Stomach (tissue), 4 donors: ENCODE measurements around the gene BOD1L1.

Source experiments
- EP300 ChIP-seq: sonication (generic); formaldehyde crosslinking; IDR thresholded peaks from one replicate; pipeline ENCODE4 v1.6.1; 2017; ENCODE audit warnings: antibody characterized with exemption
- POLR2A ChIP-seq, 4 donors: fragments of 450-650 bp; IDR thresholded peaks; one replicate each; pipeline ENCODE4 v1.6.1; 2016; ENCODE audit warnings: antibody characterized with exemption in 4 of 4, control low read depth in 2 of 4, mild to moderate bottlenecking in 1 of 4, moderate library complexity in 1 of 4
- POLR2AphosphoS5 ChIP-seq, 3 donors: sonication (generic); formaldehyde crosslinking; IDR thresholded peaks; one replicate each; pipeline ENCODE4 v1.6.1; 2016; ENCODE audit warnings: antibody characterized with exemption in 3 of 3
- TF ChIP-seq, protein P1 (sequence below), 7 experiments: fragments of 450-650 bp in 4 of 7; fragments of 200-600 bp in 3 of 7; sonication (generic) in 3 of 7; IDR thresholded peaks; one replicate each; pipeline ENCODE4 v1.5.1; 2016 to 2019; ENCODE audit warnings: antibody characterized with exemption in 7 of 7, control low read depth in 2 of 7, mild to moderate bottlenecking in 1 of 7

DNA sequence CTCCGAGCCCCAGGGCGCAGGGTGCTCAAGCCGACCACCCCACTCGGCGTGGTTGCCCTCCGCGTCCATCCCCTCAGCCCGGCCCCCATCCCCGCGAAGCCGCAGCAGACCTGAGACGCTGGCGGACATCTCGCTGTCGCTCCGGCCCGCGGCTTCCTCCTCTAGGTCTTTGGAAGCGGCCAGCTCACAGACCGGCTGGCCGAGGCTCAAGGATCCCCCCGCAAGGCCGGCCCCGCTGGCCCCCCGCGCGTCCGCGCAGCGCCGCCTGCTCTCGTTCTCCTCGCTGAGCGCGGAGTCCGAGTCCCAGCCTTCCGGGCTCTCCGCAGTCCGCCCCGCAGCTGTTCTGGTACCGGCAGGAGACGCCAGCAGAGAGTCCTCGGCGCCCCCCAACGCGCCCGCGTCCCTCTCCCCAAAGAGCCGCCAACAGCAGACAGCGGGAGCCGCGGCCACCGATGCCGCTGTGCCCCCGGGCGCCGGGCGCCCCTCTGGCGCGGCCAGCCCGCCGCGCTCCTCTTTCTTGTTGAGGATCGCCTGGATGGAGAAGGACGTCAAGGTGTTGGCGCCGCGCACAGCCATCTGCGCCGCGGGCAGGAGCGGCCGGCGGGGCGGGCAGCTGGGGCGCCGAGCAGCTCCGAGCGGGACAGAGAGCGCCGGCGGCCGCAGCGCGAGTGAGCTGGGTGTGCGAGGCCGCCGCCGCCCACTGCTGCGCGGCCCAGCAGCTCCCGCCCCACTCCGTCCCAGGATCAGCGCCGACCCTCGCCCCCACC, 83.5 kb downstream of the BOD1L1 start, which contains the start of gene NKX3-2:
- TF ChIP-seq, protein P1, sequence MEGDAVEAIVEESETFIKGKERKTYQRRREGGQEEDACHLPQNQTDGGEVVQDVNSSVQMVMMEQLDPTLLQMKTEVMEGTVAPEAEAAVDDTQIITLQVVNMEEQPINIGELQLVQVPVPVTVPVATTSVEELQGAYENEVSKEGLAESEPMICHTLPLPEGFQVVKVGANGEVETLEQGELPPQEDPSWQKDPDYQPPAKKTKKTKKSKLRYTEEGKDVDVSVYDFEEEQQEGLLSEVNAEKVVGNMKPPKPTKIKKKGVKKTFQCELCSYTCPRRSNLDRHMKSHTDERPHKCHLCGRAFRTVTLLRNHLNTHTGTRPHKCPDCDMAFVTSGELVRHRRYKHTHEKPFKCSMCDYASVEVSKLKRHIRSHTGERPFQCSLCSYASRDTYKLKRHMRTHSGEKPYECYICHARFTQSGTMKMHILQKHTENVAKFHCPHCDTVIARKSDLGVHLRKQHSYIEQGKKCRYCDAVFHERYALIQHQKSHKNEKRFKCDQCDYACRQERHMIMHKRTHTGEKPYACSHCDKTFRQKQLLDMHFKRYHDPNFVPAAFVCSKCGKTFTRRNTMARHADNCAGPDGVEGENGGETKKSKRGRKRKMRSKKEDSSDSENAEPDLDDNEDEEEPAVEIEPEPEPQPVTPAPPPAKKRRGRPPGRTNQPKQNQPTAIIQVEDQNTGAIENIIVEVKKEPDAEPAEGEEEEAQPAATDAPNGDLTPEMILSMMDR (IDR thresholded peaks at IDR 0.05) = no peak
- TF ChIP-seq POLR2A (IDR thresholded peaks at IDR 0.05) (no peak), POLR2AphosphoS5 (IDR thresholded peaks at IDR 0.05) (no peak), EP300 (no peak)
